ENCODE results near the gene FGFBP1.

GRCh38 chr4:15964159-15964558 lies 25.6 kb upstream of the FGFBP1 start:
- no peak for TF ChIP-seq TBL1XR1 (IDR thresholded peaks at IDR 0.05; ENCODE audit: low read length in 2 of 2)
- TF ChIP-seq EZH2 (IDR thresholded peaks at IDR 0.05; ENCODE audit: borderline replicate concordance, low read depth, low read length) = no peak
- no peak for TF ChIP-seq ATF3 (IDR thresholded peaks at IDR 0.05)
- no peak for TF ChIP-seq ATF3 (CRISPR knock-in tag; conservative IDR thresholded peaks at IDR 0.05)
- TF ChIP-seq FOXA1 (IDR thresholded peaks at IDR 0.05; ENCODE audit: borderline replicate concordance) = no peak
- TF ChIP-seq ATF1 (CRISPR knock-in tag; IDR thresholded peaks at IDR 0.05) = no peak
- no peak for TF ChIP-seq ATF1 (tag; IDR thresholded peaks at IDR 0.05)
- no peak for TF ChIP-seq NR2C2 (CRISPR knock-in tag; IDR thresholded peaks at IDR 0.05)
- TF ChIP-seq NR2C2 (tag; IDR thresholded peaks at IDR 0.05) = no peak
- TF ChIP-seq NCOA2 (IDR thresholded peaks at IDR 0.05; ENCODE audit: partially characterized antibody in 2 of 2) = no peak
- no peak for TF ChIP-seq ZFPM2 (CRISPR knock-in tag; IDR thresholded peaks at IDR 0.05)
- TF ChIP-seq, protein P1, sequence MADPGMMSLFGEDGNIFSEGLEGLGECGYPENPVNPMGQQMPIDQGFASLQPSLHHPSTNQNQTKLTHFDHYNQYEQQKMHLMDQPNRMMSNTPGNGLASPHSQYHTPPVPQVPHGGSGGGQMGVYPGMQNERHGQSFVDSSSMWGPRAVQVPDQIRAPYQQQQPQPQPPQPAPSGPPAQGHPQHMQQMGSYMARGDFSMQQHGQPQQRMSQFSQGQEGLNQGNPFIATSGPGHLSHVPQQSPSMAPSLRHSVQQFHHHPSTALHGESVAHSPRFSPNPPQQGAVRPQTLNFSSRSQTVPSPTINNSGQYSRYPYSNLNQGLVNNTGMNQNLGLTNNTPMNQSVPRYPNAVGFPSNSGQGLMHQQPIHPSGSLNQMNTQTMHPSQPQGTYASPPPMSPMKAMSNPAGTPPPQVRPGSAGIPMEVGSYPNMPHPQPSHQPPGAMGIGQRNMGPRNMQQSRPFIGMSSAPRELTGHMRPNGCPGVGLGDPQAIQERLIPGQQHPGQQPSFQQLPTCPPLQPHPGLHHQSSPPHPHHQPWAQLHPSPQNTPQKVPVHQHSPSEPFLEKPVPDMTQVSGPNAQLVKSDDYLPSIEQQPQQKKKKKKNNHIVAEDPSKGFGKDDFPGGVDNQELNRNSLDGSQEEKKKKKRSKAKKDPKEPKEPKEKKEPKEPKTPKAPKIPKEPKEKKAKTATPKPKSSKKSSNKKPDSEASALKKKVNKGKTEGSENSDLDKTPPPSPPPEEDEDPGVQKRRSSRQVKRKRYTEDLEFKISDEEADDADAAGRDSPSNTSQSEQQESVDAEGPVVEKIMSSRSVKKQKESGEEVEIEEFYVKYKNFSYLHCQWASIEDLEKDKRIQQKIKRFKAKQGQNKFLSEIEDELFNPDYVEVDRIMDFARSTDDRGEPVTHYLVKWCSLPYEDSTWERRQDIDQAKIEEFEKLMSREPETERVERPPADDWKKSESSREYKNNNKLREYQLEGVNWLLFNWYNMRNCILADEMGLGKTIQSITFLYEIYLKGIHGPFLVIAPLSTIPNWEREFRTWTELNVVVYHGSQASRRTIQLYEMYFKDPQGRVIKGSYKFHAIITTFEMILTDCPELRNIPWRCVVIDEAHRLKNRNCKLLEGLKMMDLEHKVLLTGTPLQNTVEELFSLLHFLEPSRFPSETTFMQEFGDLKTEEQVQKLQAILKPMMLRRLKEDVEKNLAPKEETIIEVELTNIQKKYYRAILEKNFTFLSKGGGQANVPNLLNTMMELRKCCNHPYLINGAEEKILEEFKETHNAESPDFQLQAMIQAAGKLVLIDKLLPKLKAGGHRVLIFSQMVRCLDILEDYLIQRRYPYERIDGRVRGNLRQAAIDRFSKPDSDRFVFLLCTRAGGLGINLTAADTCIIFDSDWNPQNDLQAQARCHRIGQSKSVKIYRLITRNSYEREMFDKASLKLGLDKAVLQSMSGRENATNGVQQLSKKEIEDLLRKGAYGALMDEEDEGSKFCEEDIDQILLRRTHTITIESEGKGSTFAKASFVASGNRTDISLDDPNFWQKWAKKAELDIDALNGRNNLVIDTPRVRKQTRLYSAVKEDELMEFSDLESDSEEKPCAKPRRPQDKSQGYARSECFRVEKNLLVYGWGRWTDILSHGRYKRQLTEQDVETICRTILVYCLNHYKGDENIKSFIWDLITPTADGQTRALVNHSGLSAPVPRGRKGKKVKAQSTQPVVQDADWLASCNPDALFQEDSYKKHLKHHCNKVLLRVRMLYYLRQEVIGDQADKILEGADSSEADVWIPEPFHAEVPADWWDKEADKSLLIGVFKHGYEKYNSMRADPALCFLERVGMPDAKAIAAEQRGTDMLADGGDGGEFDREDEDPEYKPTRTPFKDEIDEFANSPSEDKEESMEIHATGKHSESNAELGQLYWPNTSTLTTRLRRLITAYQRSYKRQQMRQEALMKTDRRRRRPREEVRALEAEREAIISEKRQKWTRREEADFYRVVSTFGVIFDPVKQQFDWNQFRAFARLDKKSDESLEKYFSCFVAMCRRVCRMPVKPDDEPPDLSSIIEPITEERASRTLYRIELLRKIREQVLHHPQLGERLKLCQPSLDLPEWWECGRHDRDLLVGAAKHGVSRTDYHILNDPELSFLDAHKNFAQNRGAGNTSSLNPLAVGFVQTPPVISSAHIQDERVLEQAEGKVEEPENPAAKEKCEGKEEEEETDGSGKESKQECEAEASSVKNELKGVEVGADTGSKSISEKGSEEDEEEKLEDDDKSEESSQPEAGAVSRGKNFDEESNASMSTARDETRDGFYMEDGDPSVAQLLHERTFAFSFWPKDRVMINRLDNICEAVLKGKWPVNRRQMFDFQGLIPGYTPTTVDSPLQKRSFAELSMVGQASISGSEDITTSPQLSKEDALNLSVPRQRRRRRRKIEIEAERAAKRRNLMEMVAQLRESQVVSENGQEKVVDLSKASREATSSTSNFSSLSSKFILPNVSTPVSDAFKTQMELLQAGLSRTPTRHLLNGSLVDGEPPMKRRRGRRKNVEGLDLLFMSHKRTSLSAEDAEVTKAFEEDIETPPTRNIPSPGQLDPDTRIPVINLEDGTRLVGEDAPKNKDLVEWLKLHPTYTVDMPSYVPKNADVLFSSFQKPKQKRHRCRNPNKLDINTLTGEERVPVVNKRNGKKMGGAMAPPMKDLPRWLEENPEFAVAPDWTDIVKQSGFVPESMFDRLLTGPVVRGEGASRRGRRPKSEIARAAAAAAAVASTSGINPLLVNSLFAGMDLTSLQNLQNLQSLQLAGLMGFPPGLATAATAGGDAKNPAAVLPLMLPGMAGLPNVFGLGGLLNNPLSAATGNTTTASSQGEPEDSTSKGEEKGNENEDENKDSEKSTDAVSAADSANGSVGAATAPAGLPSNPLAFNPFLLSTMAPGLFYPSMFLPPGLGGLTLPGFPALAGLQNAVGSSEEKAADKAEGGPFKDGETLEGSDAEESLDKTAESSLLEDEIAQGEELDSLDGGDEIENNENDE (IDR thresholded peaks at IDR 0.05; ENCODE audit: low read depth, low read length) = no peak
- TF ChIP-seq ZNF639 (CRISPR knock-in tag; conservative IDR thresholded peaks at IDR 0.05 in 1 of 2, IDR thresholded peaks at IDR 0.05 in 1 of 2) = no peak
- TF ChIP-seq RFX5 (IDR thresholded peaks at IDR 0.05; ENCODE audit: low read depth, low read length) = no peak
- no peak for TF ChIP-seq ZZZ3 (IDR thresholded peaks at IDR 0.05)
- TF ChIP-seq POLR2AphosphoS5 (IDR thresholded peaks at IDR 0.05; ENCODE audit: control insufficient read depth, insufficient read depth, low read depth, low read length) = no peak
- no peak for TF ChIP-seq KLF16 (IDR thresholded peaks at IDR 0.05)
